Stimulated activated CD8-positive, alpha-beta memory T cell treated with anti-CD3 and anti-CD28 coated beads, Interleukin-12 subunit alpha, Interleukin-12 subunit beta, amount 100 ng/mL, for 4 hours (primary cell): Measurements from ENCODE around the gene POU2F2.
"Not testable (repeated sequence)": the region's sequence is repeated elsewhere in the genome, so short reads cannot be mapped to it uniquely, and the experiment has no call there.

ENCODE experiments used
- DNase-seq: peaks from one replicate; pipeline ENCODE4 v3.0.0-alpha.2; 2020; ENCODE audit warnings: low read depth

Gene POU2F2

GRCh38 chr19:42059196-42059595, 73.0 kb downstream of the POU2F2 start:
- no peak for DNase-seq

DNA sequence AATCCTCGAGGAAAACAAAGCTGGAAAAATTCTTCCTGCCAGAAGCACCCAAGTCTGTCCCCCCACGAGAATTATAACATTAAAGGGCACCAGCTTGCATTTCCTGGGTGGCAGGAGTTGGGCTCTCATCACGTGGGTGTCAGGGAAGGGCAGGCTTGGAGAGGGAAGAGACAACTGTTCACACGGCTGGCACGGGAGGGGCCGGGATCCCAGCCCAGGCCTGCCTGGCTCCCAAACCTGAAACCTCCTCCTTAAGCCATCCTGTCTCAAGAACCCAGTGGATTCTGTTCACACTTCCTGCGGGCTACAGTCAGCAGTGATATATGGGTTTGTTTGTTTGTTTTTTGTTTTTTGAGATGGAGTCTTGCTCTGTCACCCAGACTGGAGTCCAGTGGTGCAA, 74.4 kb downstream of the POU2F2 start:
- DNase-seq, result no peak

DNA sequence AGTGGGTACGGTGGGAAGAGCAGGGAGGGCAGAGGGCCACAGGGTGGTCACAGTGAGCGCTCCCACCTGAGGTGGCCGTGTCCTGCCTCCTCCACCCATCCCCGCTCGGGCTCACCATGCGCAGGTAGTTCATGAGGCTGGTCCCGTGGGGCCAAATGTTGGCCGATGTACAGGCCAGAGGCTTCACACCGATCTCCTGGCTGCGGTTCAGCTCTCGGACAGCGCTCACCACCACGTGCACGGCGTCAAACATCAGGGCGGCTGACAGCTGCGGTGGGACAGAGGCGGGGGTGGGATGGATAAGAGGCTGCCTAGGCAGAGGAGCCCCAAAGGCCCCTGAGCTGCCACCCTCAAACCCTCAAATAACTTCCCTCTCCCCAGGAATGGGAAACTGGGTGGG, 78.0 kb downstream of the POU2F2 start:
- no peak for DNase-seq

DNA sequence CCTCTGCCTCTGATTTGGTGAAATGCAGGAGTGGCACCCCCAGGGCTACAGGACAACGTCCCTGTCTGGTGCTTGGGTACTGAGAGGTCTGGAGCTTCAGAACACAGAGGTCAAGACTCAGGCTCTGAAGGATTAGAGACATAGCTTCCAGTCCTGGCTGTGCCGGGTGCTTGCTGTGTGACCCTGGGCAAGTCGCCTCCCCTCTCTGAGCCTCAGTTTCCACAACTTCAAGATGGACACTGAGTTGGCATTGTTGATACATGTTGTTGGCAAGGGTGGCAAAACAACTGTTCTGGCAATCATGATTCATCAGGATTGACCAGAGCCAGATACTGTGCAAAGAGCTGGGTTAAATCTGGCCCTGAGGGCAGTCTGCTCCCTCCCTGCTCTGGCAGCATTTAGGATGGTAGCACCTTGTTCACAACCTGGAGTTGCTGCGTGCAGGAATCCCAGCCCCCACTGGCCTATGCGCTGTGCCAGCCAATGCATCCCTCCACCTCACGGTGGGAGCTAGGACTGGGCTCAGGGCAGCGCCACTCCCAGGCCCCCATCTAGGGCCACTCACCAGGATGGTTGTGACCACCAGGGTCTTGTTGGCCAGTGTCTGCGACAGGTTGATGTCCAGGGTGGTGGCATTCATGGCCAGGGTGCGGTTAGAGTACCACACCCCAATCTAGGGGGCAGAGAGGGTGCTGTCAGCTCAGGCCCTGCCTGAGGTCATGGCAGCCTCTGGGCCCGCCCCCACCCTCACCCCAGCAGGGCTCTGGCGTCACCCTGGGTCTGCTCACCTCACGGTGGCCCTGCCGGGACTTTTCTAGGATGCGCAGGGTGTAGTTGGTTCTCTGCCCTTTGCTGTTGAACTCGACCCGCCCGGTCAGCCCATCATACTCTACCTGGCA, 79.0 kb downstream of the POU2F2 start:
- no peak for DNase-seq

DNA sequence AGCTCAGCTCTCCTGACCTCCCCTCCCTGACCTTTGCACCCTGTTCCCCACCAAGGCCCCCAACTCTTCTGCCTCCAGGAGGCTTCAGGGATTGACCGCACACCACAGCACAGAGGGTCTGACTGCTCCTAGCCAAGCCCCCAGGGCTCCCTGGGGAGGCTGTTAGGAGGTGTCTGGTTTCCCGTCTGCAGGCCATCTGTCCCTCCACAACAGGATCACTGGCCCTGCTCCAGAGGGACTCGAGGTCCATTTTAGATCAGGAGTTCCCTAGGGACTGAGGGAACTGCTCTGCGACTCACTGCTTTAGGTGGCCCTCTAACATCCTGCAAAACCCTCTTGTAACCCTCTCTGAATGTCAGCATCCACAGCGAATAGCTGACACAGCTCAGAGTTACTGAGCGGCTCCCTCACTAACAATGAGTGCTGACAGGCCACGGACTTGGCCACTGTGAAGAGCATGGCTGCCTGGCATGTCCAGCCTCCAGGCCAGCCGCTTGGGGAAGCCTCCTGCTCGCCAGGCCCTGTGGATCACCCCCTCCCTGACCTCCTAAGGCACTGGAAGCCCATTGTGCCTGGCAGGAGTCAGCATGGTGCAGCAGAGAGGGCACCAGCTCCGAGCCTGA, 79.9 kb downstream of the POU2F2 start:
- DNase-seq, result no peak

- no peak for DNase-seq
Measured at GRCh38 chr19:42051166-42052115, 80.8 kb downstream of the POU2F2 start.

- DNase-seq, result no peak
Measured at GRCh38 chr19:42048992-42049391, 83.3 kb downstream of the POU2F2 start.

GRCh38 chr19:42045575-42045974, 86.7 kb downstream of the POU2F2 start:
- DNase-seq, result no peak

DNA sequence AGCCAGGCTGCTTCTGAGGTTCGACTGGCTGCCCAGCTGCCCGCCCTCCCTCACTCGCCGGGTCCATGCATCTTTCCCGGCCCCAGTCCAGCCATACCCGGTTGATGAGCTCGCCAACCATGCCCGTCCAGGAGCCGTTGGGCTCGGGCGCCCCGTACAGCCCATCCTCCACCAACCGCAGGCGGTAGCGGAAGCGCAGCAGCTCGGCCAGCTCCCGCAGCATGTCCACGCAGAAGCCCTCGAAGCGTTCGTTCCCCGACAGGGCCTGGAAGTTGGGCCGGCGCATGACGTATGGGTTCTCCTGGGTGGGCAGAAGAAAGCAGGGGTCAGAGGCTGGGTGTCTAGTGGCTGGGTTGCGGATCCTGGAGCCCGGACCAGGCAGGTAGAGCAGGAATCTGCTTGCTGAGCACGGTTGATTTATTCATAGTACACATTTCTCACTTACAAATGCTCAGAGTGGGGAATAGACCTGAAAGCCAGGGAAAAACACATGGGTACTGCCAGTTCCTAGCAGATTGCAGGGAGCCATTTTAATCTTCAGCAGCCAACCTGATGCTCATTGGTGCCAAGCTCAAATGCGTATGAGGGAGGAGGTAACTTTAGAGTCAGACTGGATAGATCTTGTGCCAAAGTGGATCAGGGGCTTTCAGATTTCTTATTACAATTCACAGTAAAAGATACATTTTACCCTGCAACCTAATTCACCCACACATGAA, 89.6 kb downstream of the POU2F2 start:
- no peak for DNase-seq

- not testable (repeated sequence) for DNase-seq
Measured at GRCh38 chr19:42040491-42040890, 91.8 kb downstream of the POU2F2 start.

GRCh38 chr19:42040031-42040430, 92.2 kb downstream of the POU2F2 start:
- DNase-seq, result no peak

DNA sequence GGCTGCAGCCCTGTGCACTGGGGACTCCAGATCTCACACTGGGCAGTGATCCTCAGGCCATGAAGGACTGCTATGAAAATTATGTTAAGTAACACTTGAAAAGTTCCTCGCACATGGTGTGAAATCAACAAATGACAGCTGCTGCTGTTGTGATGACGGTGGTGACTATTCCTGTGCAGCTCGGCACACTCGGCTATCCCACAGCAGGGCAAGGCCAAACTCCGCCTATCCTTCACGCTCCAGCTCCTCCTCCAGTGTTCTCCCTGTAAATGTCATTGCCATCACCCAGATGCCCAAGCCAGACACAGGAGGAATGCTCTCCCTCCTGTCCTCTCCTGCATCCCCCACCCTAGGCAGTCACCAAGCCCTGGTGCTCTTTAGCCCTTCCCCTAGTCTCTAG, 93.6 kb downstream of the POU2F2 start:
- no peak for DNase-seq

GRCh38 chr19:42037649-42038048, 94.6 kb downstream of the POU2F2 start:
- no peak for DNase-seq
